Measurements from ENCODE around the gene SUN5.

- TF ChIP-seq CTCF (IDR thresholded peaks at IDR 0.05) (no peak), EP300 (IDR thresholded peaks at IDR 0.05) (no peak), POLR2AphosphoS5 (IDR thresholded peaks at IDR 0.05) (no peak), POLR2A (IDR thresholded peaks at IDR 0.05) (no peak)
Measured at GRCh38 chr20:33026072-33026778, 22.0 kb upstream of the SUN5 start.
